ENCODE results near the gene FXR2. TPM values are rescaled to one million over a fixed set of nuclear protein-coding genes. Genes with fewer than 3 reads are reported as not detected.

Gene FXR2
- total RNA-seq, 1 donor from 2014 or later = 31.7 TPM

GRCh38 chr17:7553356-7553755 lies 61.3 kb downstream of the FXR2 start:
- intact Hi-C loops (cut with micrococcal nuclease) = no loop called here

DNA sequence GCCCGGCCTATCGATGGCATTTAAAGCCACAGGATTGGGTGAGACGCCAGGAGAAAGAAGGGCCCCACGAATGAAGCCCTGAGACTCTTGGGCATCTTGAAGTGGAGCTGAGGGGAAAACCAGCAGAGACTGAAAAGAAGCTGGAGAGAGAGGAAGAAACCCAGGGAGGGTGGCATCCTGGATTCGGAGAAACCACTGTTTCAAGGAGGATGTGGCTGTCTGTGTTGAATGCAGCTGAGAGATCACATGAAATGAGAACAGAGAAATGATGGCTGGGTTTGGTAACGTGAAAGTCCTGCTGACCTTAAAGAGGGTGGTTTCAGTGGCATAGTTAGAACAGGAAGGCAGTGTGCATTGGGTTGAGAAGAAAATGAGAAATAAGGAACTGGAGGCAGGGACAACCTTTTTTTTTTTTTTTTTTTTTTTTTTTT lies 62.1 kb downstream of the FXR2 start:
- intact Hi-C loops (cut with micrococcal nuclease) = no loop called here

- intact Hi-C loops (cut with micrococcal nuclease) = no loop called here
Observed at GRCh38 chr17:7551396-7551795, 63.3 kb downstream of the FXR2 start.

DNA sequence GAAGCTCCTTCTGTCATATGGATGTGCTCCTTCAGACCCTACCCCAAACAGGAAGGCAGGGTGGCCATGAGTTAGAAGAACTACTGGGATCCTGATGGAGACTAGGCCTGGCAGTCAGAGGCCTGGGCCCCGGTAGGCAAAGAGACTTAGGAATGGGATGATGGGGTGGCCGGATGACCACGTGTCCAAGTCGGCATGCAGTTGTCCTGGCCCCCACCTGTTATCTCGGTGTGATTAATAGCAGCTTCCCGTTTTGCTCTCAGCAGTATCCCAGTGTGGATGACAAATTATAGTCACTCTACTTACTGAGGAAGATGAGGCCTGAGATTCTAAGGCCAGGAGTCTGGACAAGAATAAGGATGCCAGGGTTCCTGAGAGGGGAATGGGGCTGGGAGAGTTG lies 64.4 kb downstream of the FXR2 start:
- intact Hi-C loops (cut with micrococcal nuclease) = no loop called here

DNA sequence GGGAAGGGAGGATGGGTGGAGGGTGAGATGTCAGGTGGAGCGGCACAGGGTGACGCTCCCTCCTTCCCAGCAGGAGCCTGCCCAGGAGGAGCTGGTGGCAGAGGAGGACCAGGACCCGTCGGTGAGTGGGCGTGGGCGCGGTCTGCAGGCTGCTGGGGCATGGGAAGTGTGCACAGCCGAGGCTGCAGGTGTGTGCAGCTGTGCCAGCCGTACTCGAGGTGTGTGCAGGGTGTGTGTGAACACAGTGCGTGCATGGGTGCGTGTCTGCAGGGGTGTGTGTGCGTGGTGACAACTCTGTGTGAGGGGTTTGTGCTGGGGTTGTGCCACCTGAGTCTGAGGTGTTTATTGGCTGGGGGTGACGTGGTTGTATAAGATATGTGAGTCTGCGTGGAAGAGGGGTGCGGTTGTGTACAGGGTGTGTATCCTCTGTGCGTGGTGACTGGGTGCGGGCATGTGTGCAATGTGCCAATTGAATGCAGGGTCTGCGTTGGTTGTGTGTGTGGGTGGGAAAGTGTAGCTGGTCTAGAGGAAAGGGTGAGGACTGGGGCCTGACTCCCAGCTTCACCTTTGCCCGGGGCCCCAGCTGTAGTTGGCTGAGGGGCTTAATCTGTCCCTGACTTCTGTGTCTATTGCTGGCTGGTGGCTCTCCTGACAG lies 65.2 kb downstream of the FXR2 start:
- intact Hi-C loops (cut with micrococcal nuclease) = no loop called here

DNA sequence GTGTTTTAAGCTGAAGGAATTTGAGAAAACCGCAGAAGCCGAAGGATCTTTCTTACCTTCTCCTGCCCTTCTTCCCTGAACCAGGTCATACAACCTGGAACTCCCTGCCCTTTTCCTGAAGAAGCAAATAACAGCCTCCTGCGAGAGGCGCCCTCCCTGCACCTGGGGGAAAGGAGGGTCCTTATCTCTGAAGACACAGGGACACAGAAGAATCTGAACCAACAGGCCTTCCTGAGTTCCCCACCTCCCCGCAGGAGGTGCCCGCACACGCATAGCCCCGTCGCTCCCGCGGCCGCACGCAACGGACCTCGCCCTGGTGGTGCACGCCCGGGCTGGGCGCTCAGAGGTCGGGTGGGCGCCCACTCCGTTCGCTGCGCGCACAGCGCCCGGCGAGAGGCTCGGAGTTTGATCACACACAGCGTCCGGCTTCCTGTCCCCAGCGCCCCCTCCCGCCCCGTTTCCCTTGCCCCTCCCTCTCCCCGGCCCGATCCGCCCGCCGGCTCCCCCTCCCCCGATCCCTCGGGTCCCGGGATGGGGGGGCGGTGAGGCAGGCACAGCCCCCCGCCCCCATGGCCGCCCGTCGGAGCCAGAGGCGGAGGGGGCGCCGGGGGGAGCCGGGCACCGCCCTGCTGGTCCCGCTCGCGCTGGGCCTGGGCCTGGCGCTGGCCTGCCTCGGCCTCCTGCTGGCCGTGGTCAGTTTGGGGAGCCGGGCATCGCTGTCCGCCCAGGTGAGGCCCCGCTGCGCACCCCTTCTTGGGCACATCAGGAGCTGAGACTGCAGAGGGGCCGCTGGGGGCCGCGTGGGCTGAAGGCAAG lies 65.9 kb downstream of the FXR2 start, which contains the start of gene TNFSF12:
TNFSF12 (plus strand) TSS at position 474 of the 816 bp plus-strand sequence; CDS start at position 570, 96 bp downstream.
- intact Hi-C loops (cut with micrococcal nuclease) = no loop called here

- intact Hi-C loops (cut with micrococcal nuclease) = no loop called here
Observed at GRCh38 chr17:7544911-7545310, 69.8 kb downstream of the FXR2 start.

Other genes starting within 250 kb of the FXR2 start
- 1.2 and 1.4 TPM in 2 replicates for gene TNK1, start 233.8 kb downstream of the FXR2 start, total RNA-seq
- 141 and 147 TPM in 2 replicates for gene PLSCR3, start 220.4 kb downstream of the FXR2 start, total RNA-seq
- 54.3 and 56.3 TPM in 2 replicates for gene TMEM256, start 210.8 kb downstream of the FXR2 start, total RNA-seq
- 1.2 TPM in 2 replicates for gene NLGN2, start 207.1 kb downstream of the FXR2 start, total RNA-seq
- not detected in 2 replicates for gene SPEM1, start 194.6 kb downstream of the FXR2 start, total RNA-seq
- not detected in 2 replicates for gene SPEM2, start 189.3 kb downstream of the FXR2 start, total RNA-seq
- gene SPEM3, start 186.0 kb downstream of the FXR2 start, total RNA-seq = not detected in 2 replicates
- 14.4 TPM in 2 replicates for gene TMEM102, start 179.5 kb downstream of the FXR2 start, total RNA-seq
- gene FGF11, start 175.4 kb downstream of the FXR2 start, total RNA-seq = 5.6 and 5.8 TPM in 2 replicates
- 11.0 and 11.4 TPM in 2 replicates for gene CHRNB1, start 169.8 kb downstream of the FXR2 start, total RNA-seq
- 21.6 and 22.3 TPM in 2 replicates for gene ZBTB4, start 135.3 kb downstream of the FXR2 start, total RNA-seq
- not detected in 2 replicates for gene SLC35G6, start 133.5 kb downstream of the FXR2 start, total RNA-seq
- 192 and 200 TPM in 2 replicates for gene POLR2A, start 130.5 kb downstream of the FXR2 start, total RNA-seq
- gene TNFSF12, start 65.8 kb downstream of the FXR2 start, total RNA-seq = 66.6 and 67.0 TPM in 2 replicates
- gene TNFSF13, start 56.1 kb downstream of the FXR2 start, total RNA-seq = 3.2 TPM in 2 replicates
- 50.9 and 55.3 TPM in 2 replicates for gene SENP3, start 53.0 kb downstream of the FXR2 start, total RNA-seq
- gene CD68, start 35.3 kb downstream of the FXR2 start, total RNA-seq = 8.3 and 9.4 TPM in 2 replicates
- 79.6 and 79.9 TPM in 2 replicates for gene MPDU1, start 31.0 kb downstream of the FXR2 start, total RNA-seq
- 0.25 and 0.50 TPM in 2 replicates for gene SOX15, start 24.8 kb downstream of the FXR2 start, total RNA-seq
- gene SAT2, start 12.9 kb upstream of the FXR2 start, total RNA-seq = 17.8 and 18.2 TPM in 2 replicates
- gene SHBG, start 15.2 kb upstream of the FXR2 start, total RNA-seq = not detected in 2 replicates
- gene ATP1B2, start 36.0 kb upstream of the FXR2 start, total RNA-seq = 0.16 and 0.25 TPM in 2 replicates
- gene TP53, start 72.6 kb upstream of the FXR2 start, total RNA-seq = 195 and 207 TPM in 2 replicates
- 25.9 and 28.9 TPM in 2 replicates for gene WRAP53, start 73.6 kb upstream of the FXR2 start, total RNA-seq
- gene EFNB3, start 90.3 kb upstream of the FXR2 start, total RNA-seq = 0.09 TPM in 1 of 2 replicates, not detected in the other
- not detected in 2 replicates for gene DNAH2, start 102.8 kb upstream of the FXR2 start, total RNA-seq
- gene KDM6B, start 219.3 kb upstream of the FXR2 start, total RNA-seq = 13.8 and 13.9 TPM in 2 replicates
- gene TMEM88, start 240.2 kb upstream of the FXR2 start, total RNA-seq = 0.57 and 0.82 TPM in 2 replicates
- 74.9 TPM in 2 replicates for gene NAA38, start 242.7 kb upstream of the FXR2 start, total RNA-seq
- 7.3 TPM in 2 replicates for gene CYB5D1, start 243.1 kb upstream of the FXR2 start, total RNA-seq